Measurements from ENCODE around the gene MKI67. TPM values are rescaled to one million over a fixed set of nuclear protein-coding genes. Genes with fewer than 3 reads are reported as not detected.

MKI67 gene
- total and polyA plus RNA-seq, 9 of the 15 experiments (the other 6 are each of a cell fraction or from before 2014, with no cell fraction given) = 11.8 to 86.5 (median 36.0) TPM

GRCh38 chr10:128046953-128047290 lies 79.3 kb downstream of the MKI67 start (continued):
- TF ChIP-seq ELK3 (CRISPR knock-in tag; IDR thresholded peaks at IDR 0.05) (no peak), ELF2 (CRISPR knock-in tag; IDR thresholded peaks at IDR 0.05) (no peak), YY1 (IDR thresholded peaks at IDR 0.05; ENCODE audit: borderline replicate concordance in 1 of 3, control insufficient read depth in 1 of 3, extremely low read depth in 1 of 3, insufficient read depth in 3 of 3, insufficient read length in 1 of 3, insufficient replicate concordance in 2 of 3, low read depth in 1 of 3, low read length in 2 of 3) (no peak), ASH1L (IDR thresholded peaks at IDR 0.05; ENCODE audit: borderline replicate concordance, low read depth, partially characterized antibody) (no peak), SRF (CRISPR knock-in tag; IDR thresholded peaks at IDR 0.05) (no peak), MEF2D (tag; conservative IDR thresholded peaks at IDR 0.05; ENCODE audit: low read depth) (no peak), ZNF121 (CRISPR knock-in tag; conservative IDR thresholded peaks at IDR 0.05) (no peak), EP400 (IDR thresholded peaks at IDR 0.05) (no peak), CXXC5 (CRISPR knock-in tag; IDR thresholded peaks at IDR 0.05) (no peak), KAT2B (IDR thresholded peaks at IDR 0.05; ENCODE audit: low read depth, low read length) (no peak), HIVEP1 (CRISPR knock-in tag; IDR thresholded peaks at IDR 0.05) (no peak), CBFB (CRISPR knock-in tag; IDR thresholded peaks at IDR 0.05) (no peak)

Other genes starting within 250 kb of the MKI67 start
- gene CLRN3, start 233.5 kb downstream of the MKI67 start, total RNA-seq (2014; rRNA removed) = not detected in 2 replicates
- not detected in 2 replicates for gene CLRN3, start 233.5 kb downstream of the MKI67 start, total RNA-seq (2014; rRNA removed; fragmentation: Illumina TruSeq; extraction: Trizol)
- gene CLRN3, start 233.5 kb downstream of the MKI67 start, total RNA-seq (2015; rRNA removed; fragmentation: Illumina TruSeq; extraction: Trizol) = not detected in 2 replicates
- not detected in 2 replicates for gene CLRN3, start 233.5 kb downstream of the MKI67 start, total RNA-seq (2021)
- not detected in 2 replicates for gene CLRN3, start 233.5 kb downstream of the MKI67 start, polyA plus RNA-seq (2011; rRNA removed)
- gene CLRN3, start 233.5 kb downstream of the MKI67 start, polyA plus RNA-seq (2014; fragmentation: Illumina TruSeq; extraction: Trizol) = not detected in 2 replicates
- not detected for gene CLRN3, start 233.5 kb downstream of the MKI67 start, polyA plus RNA-seq (2014; fragmentation: Nextera tagmentation; extraction: Ambion mirVana)
- gene CLRN3, start 233.5 kb downstream of the MKI67 start, polyA plus RNA-seq (2014; rRNA removed) = not detected in 2 replicates
- gene PTPRE, start 219.3 kb downstream of the MKI67 start, total RNA-seq (2014; rRNA removed) = not detected in 2 replicates
- not detected in 2 replicates for gene PTPRE, start 219.3 kb downstream of the MKI67 start, total RNA-seq (2014; rRNA removed; fragmentation: Illumina TruSeq; extraction: Trizol)
- 0.04 TPM in 1 of 2 replicates, not detected in the other for gene PTPRE, start 219.3 kb downstream of the MKI67 start, total RNA-seq (2015; rRNA removed; fragmentation: Illumina TruSeq; extraction: Trizol)
- gene PTPRE, start 219.3 kb downstream of the MKI67 start, total RNA-seq (2021) = 0.13 and 0.16 TPM in 2 replicates
- 0.04 TPM in 1 of 2 replicates, not detected in the other for gene PTPRE, start 219.3 kb downstream of the MKI67 start, polyA plus RNA-seq (2011; rRNA removed)
- gene PTPRE, start 219.3 kb downstream of the MKI67 start, polyA plus RNA-seq (2014; fragmentation: Illumina TruSeq; extraction: Trizol) = 0.04 TPM in 1 of 2 replicates, not detected in the other
- under 1 TPM in 1 of 2 experiments, not detected in 1; 0.01 TPM for gene PTPRE, start 219.3 kb downstream of the MKI67 start, polyA plus RNA-seq (2014; fragmentation: Nextera tagmentation; extraction: Ambion mirVana)
- 0.03 TPM in 1 of 2 replicates, not detected in the other for gene PTPRE, start 219.3 kb downstream of the MKI67 start, polyA plus RNA-seq (2014; rRNA removed)

Measured in K562 (cell line).